Measurements from ENCODE around the gene NACC2.

GRCh38 chr9:135957431-135957830 lies 137.7 kb downstream of the NACC2 start:
- no peak for TF ChIP-seq CTCF (IDR thresholded peaks at IDR 0.05)
- TF ChIP-seq EZH2 (IDR thresholded peaks at IDR 0.05), result no peak

Data from neural progenitor cell (in vitro differentiated cells).